GM23248 (cell line): ENCODE results near the gene TBATA.

Source experiments
- EZH2 ChIP-seq: fragments of 200-600 bp; sonication (generic); IDR thresholded peaks from 2 replicates; pipeline ENCODE4 v1.6.1; 2018; ENCODE audit warnings: antibody characterized with exemption, mild to moderate bottlenecking; ENCODE audit not compliant: insufficient read depth, poor library complexity, severe bottlenecking
- EZH2phosphoT487 ChIP-seq: fragments of 200-600 bp; sonication (generic); IDR thresholded peaks from 2 replicates; pipeline ENCODE4 v1.6.1; 2018; ENCODE audit warnings: antibody characterized with exemption, moderate library complexity, mild to moderate bottlenecking, low read depth; ENCODE audit not compliant: insufficient read depth

DNA sequence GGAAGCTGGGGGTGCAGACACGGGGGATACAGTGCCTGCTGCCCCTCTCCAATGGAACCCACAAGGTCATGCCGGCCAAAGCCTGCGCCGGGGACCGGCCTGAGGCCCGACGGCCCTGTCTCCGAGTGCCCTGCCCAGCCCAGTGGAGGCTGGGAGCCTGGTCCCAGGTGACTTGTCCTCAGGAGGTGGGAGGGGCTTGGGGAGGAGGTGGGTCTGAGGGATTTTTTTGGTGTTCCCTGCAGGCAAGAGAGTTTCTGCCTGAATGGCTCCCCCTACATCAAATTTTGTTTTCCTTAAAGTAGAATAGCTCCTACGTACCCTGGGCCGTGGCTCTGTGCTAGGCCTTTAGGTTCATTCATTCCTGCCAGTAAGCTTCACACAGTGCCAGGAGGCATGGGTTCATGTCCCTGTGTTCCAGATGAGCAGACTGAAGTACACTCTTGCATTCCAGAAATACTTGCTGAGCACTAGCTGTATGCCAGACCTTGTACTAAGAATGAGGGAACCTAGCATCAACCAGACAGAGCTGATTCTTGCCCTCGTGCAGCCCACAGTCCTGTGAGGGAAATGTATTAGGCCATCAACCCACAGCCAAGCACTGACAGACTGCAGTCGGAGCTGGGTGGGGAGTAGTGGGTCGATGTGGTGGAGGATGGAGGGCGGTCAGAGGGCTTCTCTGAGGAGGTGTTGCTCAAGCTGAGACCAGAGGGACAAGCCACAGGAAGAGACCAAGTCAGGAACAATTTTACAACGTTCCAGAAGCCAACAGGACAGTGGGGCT lies 31.1 kb downstream of the TBATA start:
- TF ChIP-seq EZH2 (no peak), EZH2phosphoT487 (no peak)
